Central memory CD8-positive, alpha-beta T cell (primary cell): Measurements from ENCODE around the gene OVCH2.
"Not testable (repeated sequence)": the region's sequence is repeated elsewhere in the genome, so short reads cannot be mapped to it uniquely, and the experiment has no call there.

Experiments
- ATAC-seq: fragments of 150-1000 bp; cut with Tn5 transposase; replicated peaks from 2 replicates; pipeline ENCODE4 v1.10.0; 2022; ENCODE audit warnings: mild to moderate bottlenecking, moderate FRiP score, moderate number of reproducible peaks; ENCODE audit not compliant: poor library complexity, severe bottlenecking; ENCODE audit errors: extremely low read depth
- DNase-seq, 2 donors: peaks; one replicate each; pipeline ENCODE4 v3.0.0; 2021; ENCODE audit warnings: low spot score in 2 of 2
- H3K27ac Mint-ChIP-seq: one replicate; pipeline ENCODE4 v1.8.0; 2022; ENCODE audit warnings: low read depth, mild to moderate bottlenecking, moderate library complexity, mixed read lengths
- H3K27me3 Mint-ChIP-seq: one replicate; pipeline ENCODE4 v1.8.0; 2022; ENCODE audit warnings: mixed read lengths
- H3K36me3 Mint-ChIP-seq: one replicate; pipeline ENCODE4 v1.8.0; 2022; ENCODE audit warnings: mild to moderate bottlenecking, moderate library complexity, mixed read lengths; ENCODE audit not compliant: insufficient read depth
- H3K4me1 Mint-ChIP-seq: one replicate; pipeline ENCODE4 v1.8.0; 2022; ENCODE audit warnings: mixed read lengths
- H3K4me3 Mint-ChIP-seq: one replicate; pipeline ENCODE4 v1.8.0; 2022; ENCODE audit warnings: mild to moderate bottlenecking, moderate library complexity, mixed read lengths
- H3K9me3 Mint-ChIP-seq: one replicate; pipeline ENCODE4 v1.8.0; 2022; ENCODE audit warnings: mixed read lengths

Gene OVCH2

DNA sequence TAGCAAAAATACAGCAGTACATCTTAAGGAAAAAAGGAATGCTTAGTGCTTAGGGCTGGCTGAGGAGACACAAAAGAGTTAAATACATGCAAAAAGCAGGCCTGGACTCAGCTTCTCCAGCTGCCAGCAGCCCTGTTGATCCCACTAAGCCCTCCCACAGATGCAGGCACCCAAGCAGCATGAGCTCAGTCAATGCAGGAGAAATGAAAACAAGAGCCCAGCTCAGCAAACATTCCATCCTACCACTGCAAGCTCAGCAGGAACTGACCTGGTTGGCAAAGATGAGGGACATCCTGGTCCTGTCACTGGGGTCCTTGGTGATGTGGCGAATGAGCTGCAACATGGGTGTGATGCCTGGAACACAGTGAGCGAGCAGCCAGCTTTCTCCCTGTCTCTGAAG is 38.8 kb downstream of the OVCH2 start:
- Mint-ChIP-seq H3K9me3 (no peaks in the 10 kb centered on the region), H3K4me3 (no peak overlapping the region), H3K4me1 (peaks cover 4% of the 10 kb centered on the region), H3K36me3 (no peaks in the 10 kb centered on the region), H3K27ac (no peak overlapping the region), H3K27me3 (peaks cover 22% of the 10 kb centered on the region)
- DNase-seq (no peak), ATAC-seq (no peak)

DNA sequence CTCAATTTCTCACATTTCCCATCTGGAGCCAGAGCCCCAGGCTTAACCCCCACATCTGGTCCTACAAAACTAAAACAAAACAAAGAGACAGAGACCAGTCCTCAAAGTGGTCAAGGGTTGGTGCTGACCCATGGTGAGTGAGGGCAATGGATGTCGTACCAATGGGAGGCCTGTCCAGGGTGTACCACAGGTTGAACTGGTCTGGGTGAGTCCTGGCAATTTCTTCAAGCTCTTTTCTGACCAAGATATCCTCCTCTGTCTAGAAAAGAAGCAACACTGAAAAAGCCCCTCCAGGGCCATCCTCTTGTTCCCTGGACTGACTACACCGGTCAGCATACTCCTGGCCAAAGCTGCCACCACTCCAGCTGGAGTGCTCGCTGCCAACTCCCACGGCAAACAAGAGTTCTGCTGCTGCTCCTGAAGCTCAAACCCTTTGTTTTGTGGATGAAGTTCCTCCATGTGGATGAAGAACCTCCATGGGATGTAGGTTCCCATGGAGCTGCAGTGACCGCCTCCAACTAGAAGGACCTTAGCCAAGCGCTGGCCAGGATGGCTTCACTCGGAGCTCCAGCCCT is 39.9 kb downstream of the OVCH2 start:
- Mint-ChIP-seq H3K27ac (no peak overlapping the region), H3K9me3 (no peaks in the 10 kb centered on the region), H3K4me1 (peaks cover 4% of the 10 kb centered on the region), H3K4me3 (no peak overlapping the region), H3K27me3 (peaks cover 12% of the 10 kb centered on the region), H3K36me3 (no peaks in the 10 kb centered on the region)
- ATAC-seq (no peak), DNase-seq (no peak)

DNA sequence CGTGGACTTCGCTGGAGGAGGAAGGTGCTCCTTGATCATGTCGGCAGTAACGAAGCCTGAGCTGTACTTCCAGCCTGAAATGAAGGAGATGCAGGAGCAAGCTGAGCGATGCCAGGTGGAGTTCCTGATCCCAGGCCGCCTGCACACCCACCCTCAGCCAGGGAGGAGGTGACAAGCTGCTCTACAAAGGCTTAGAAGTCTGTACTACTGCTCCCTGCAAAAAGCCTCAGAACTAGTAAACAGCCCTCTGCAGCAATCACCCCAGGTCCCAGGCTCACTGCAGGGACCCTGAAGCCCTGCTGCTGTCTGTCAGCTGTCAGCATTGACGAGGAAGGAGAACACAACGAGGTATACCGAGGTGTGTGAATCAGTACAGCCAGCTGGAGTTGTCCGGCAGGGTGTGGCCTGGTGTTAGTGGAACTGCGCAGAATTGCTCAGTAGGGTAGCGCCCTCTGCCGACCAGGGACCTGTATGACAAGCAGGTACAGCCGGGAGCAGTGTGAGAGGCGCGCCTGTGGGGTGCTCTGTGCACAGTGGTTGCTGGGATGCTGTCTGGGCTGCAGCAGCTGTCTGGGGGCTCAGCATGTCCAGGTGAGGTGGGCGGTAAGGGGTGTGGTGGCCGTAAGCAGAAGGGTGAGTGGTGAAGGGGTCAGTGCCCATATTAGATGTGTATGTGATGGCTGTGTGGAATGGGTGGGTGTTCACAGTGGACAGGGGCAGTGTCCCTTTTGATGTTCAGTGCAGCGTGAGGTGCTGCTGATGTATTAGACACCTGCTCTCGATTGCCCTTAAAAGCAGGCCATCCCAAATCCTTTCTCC is 40.6 kb downstream of the OVCH2 start:
- peak; percentile 42 to 57 for DNase-seq
- Mint-ChIP-seq H3K36me3 (no peaks in the 10 kb centered on the region), H3K4me3 (no peak overlapping the region), H3K27me3 (peaks cover 5% of the 10 kb centered on the region), H3K9me3 (no peaks in the 10 kb centered on the region), H3K4me1 (peaks cover 4% of the 10 kb centered on the region), H3K27ac (no peak overlapping the region)
- ATAC-seq, result peak; percentile 83

DNA sequence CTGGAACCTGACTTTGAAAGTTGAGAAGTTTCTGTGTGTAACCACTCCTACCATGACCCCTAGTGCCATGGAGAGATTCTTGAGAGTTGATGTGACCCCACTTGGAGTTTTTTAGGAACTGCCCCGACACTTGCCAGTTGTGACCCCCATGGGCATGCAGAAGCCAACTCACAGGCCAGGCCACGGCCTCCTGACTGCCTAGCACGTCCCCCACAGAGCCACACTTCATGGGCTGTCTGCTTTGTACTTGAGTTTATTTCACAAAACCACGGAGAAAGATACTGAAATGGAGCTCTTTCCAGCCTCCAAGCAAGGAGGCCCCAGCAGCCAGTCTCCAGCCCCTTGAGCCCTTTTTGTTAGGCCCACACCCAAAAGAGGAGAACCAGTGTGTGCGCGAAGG is 41.4 kb downstream of the OVCH2 start:
- Mint-ChIP-seq H3K4me1 (peaks cover 4% of the 10 kb centered on the region), H3K27me3 (no peaks in the 10 kb centered on the region), H3K4me3 (no peak overlapping the region), H3K9me3 (no peaks in the 10 kb centered on the region), H3K27ac (no peak overlapping the region), H3K36me3 (no peaks in the 10 kb centered on the region)
- no peak for DNase-seq
- no peak for ATAC-seq

DNA sequence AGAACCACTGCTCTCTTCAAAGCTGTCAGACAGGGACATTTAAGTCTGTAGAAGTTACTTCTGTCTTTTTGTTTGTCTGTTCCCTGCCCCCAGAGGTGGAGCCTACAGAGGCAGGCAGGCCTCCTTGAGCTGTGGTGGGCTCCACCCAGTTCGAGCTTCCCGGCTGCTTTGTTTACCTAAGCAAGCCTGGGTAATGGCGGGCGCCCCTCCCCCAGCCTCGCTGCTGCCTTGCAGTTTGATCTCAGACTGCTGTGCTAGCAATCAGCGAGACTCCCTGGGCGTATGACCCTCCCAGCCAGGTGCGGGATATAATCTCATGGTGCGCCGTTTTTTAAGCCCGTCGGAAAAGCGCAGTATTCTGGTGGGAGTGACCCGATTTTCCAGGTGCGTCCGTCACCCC is 42.7 kb downstream of the OVCH2 start:
- H3K36me3 Mint-ChIP-seq, DNase-seq, H3K9me3 Mint-ChIP-seq, H3K4me3 Mint-ChIP-seq, ATAC-seq, H3K27ac Mint-ChIP-seq, H3K4me1 Mint-ChIP-seq, H3K27me3 Mint-ChIP-seq: not testable (repeated sequence)

DNA sequence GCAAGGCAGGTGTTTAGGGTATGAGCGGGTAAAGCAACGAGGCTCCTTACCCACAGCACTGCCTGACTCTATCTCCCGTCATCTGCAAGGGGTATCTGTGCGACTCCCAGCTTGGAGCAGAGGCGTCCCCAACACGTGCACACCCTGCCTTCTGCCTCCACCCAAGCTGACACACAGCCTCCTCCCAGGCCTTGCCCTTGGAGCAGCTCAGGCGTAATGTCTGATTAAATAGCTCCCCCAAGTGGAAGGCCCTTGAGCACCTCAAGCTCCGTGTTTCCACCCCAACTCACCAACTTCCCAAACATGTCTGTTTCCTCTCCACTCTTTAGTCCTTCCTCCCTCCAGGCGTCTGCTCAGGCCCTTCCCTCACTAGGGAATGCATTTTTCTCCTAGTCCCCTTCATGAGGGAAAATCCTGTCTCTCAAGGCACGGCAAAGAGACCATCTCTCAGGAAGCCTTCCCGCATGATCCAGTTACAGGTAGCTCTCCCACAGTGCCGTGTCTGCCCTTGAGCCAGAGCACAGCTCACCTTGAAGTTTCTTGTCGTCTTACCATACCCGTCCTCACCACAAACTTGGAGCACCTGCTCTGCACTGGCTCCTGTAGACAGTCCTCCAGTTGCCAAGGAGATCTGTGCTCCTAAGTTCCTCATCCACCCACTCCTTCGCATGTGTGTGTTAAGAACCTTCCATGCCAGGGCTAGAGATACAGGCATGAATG is 48.8 kb downstream of the OVCH2 start:
- no peaks in the 10 kb centered on the region for H3K9me3 Mint-ChIP-seq
- no peak overlapping the region for H3K4me3 Mint-ChIP-seq
- no peak overlapping the region for H3K27ac Mint-ChIP-seq
- H3K36me3 Mint-ChIP-seq, result no peaks in the 10 kb centered on the region
- ATAC-seq (peak; percentile 36), DNase-seq (no peak)
- H3K4me1 Mint-ChIP-seq, result no peaks in the 10 kb centered on the region
- no peaks in the 10 kb centered on the region for H3K27me3 Mint-ChIP-seq

DNA sequence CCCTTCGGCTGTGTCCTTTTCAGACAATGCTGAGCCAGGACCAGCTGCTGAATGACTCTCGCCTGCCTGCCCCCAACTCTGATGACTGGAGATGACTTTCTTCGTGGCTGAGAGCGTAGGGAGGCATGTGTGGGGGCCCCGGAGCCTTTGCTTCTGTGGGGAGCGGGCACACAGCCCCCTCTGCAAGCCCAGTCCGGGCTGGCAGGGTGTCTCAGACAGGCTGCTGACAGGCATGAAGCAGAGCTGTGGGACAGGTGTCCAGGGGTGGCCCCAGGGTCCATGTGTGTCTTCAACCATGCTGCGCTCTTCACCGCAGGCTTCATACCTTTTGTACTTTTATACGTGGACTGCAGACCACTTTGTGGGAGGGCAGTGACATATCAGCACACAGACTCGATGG is 49.6 kb downstream of the OVCH2 start:
- no peaks in the 10 kb centered on the region for H3K9me3 Mint-ChIP-seq
- DNase-seq, result no peak
- H3K4me1 Mint-ChIP-seq, result no peaks in the 10 kb centered on the region
- no peak overlapping the region for H3K4me3 Mint-ChIP-seq
- ATAC-seq, result no peak
- no peak overlapping the region for H3K27ac Mint-ChIP-seq
- H3K36me3 Mint-ChIP-seq, result no peaks in the 10 kb centered on the region
- H3K27me3 Mint-ChIP-seq, result no peaks in the 10 kb centered on the region

DNA sequence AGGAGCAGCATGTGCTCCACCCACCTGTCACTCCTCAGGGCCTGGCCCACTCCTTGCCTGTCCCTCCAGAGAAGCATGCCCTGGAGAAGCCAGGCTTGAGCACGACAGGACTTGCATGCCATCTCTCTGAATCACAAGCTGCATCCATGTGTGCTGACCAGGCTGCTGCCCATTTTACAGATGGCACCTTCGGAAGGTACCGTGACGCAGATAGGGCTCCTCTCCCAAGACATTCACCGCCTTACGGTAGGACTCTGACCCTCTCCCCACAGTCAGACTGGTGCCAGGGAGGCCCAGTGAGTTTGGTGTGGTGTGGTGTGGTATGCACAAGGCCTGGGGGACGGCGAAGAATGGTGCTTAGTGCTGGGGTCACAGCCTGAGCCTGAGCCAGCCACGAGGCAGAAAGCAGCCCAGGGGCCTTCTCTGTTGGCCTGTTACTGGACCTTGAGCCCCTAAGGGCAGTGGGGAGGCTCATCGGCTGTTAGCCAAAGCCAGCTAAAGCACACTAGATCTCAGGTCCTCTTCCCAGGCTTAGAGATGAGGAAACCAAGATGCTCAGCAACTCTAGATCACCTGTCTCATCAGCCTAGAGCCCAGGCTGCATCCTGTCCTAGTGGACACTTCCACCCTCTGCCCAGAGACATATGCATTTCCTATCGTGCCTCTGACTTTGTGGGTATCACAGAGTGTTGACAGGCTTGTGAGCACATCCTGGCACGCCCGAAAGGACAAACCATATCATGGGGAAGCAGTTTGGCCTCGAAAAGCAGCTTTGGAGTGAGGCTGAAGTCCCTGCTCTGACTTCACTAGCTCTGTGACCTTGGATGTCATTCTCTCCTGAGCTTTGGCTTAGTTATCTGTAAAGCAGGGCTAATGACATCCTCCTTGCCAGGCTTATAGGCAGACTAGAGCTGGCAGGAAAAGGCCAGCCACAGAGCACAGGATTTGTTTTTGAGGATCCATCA is 50.7 kb downstream of the OVCH2 start:
- no peak overlapping the region for H3K4me3 Mint-ChIP-seq
- ATAC-seq (no peak), DNase-seq (no peak)
- H3K27ac Mint-ChIP-seq, result no peak overlapping the region
- H3K36me3 Mint-ChIP-seq, result no peaks in the 10 kb centered on the region
- H3K27me3 Mint-ChIP-seq, result no peaks in the 10 kb centered on the region
- H3K9me3 Mint-ChIP-seq, result no peaks in the 10 kb centered on the region
- no peaks in the 10 kb centered on the region for H3K4me1 Mint-ChIP-seq

DNA sequence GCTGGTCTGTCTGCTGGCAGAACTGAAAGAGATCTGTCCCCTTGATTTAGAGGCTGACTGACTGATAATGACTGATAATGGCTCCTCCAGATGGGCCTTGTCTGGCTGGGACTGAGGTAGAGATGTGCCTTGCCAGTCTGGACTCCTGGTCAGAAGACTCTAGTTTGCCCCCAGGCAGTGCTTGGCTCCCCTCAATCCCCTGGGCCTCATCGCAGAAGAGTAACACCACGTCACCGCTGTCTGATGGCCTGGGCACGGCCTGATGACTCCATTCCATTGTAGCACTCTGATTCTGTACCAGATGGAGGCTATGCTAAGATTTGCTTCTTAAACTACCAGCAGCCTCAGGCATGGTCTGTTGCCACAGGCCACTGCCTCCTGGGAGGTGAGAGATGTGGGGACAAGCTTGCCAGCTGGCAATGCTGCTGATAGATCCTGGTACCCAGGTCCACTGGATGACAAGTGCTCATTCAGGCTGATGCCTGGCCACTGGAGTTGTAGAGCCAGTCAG is 52.0 kb downstream of the OVCH2 start:
- Mint-ChIP-seq H3K27ac (no peak overlapping the region), H3K4me1 (no peaks in the 10 kb centered on the region), H3K9me3 (no peaks in the 10 kb centered on the region), H3K27me3 (no peaks in the 10 kb centered on the region), H3K4me3 (no peak overlapping the region), H3K36me3 (peaks cover 2% of the 10 kb centered on the region)
- ATAC-seq (no peak), DNase-seq (no peak)

DNA sequence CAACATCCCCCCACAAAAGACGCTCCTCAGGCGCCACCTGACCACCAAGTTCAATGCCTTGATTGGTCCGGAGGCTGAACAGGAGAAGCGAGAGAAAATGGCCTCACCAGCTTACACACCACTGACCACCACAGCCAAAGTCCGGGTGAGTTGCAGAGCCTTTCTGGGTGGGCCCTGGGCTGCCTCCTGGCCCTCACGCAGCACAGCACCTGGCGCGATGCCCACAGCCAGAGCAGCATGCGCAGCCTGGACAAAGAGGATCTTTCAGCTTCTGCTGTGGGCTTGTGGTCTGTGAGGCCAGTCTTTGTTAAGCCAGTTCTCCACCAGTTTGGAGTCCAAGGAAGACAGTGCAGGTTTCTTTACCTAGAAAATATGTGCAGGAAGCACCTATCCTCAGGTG is 54.6 kb downstream of the OVCH2 start:
- no peaks in the 10 kb centered on the region for H3K4me1 Mint-ChIP-seq
- peaks cover 5% of the 10 kb centered on the region for H3K36me3 Mint-ChIP-seq
- no peaks in the 10 kb centered on the region for H3K27me3 Mint-ChIP-seq
- no peak overlapping the region for H3K4me3 Mint-ChIP-seq
- no peaks in the 10 kb centered on the region for H3K9me3 Mint-ChIP-seq
- ATAC-seq, result no peak
- no peak overlapping the region for H3K27ac Mint-ChIP-seq
- DNase-seq, result no peak

DNA sequence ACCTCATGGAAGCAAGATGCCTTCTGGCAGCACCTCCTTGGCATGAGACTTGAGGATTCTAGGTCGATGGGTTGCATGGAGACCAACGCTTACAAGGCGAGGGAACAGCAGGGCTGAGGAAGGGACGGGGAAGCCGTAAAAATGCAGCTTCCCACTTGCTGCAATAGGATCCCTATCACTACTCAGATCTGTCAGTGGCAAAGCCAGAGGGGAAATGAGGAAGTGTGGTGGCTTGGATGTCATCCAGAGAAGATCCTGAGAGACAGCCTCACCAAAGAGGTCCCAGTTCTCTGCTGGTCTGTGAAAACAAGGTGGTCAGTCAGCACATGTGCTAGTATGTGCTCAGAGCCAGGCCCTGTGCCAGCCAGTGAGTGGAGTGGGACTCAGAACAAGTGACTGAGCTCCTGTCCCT is 55.1 kb downstream of the OVCH2 start:
- Mint-ChIP-seq H3K9me3 (no peaks in the 10 kb centered on the region), H3K27me3 (no peaks in the 10 kb centered on the region), H3K36me3 (peaks cover 5% of the 10 kb centered on the region), H3K4me3 (no peak overlapping the region), H3K4me1 (no peaks in the 10 kb centered on the region), H3K27ac (no peak overlapping the region)
- DNase-seq (no peak), ATAC-seq (no peak)

DNA sequence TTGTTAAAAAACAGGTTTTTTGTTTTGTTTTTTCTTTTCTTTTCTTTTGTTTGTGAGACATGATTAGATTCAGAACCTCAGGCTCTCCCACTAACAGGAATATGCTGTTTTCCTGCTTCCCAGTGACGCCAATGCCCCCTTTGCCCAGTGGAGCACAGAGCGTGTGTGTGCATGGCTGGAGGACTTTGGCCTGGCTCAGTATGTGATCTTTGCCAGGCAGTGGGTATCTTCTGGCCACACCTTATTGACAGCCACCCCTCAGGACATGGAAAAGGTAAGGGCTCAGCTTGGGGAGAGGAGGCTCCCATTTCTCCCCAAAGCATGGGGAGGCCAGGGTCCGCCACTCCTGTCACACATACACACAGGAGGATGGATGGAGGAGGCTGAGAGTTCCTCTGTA is 58.0 kb downstream of the OVCH2 start:
- Mint-ChIP-seq H3K4me1 (no peaks in the 10 kb centered on the region), H3K36me3 (peaks cover 5% of the 10 kb centered on the region), H3K4me3 (no peak overlapping the region), H3K27me3 (no peaks in the 10 kb centered on the region), H3K27ac (no peak overlapping the region), H3K9me3 (no peaks in the 10 kb centered on the region)
- ATAC-seq (no peak), DNase-seq (no peak)
